H1 (cell line): ENCODE results near the gene EVI5. TPM values are rescaled to one million over a fixed set of nuclear protein-coding genes. Genes with fewer than 3 reads are reported as not detected.

ENCODE experiments used
- CTCF ChIA-PET: fragments of 300-600 bp; sonication (Branson Sonifier 250); formaldehyde crosslinking; loops from one replicate; lab custom pipeline; 2021; ENCODE audit not compliant: partially characterized antibody; lab: Charles Lee
- POLR2A ChIA-PET: fragments of 300-600 bp; sonication (Branson Sonifier 250); formaldehyde crosslinking; loops from one replicate; lab custom pipeline; 2021; ENCODE audit warnings: inconsistent platforms; ENCODE audit not compliant: partially characterized antibody; lab: Charles Lee
- DNase-seq, 2 experiments: peaks; one replicate each; pipeline versions ENCODE4 v3.0.0 to v3.0.0-alpha.2; 2010 to 2022; ENCODE audit warnings: low spot score in 2 of 2, low read depth in 1 of 2, mixed read lengths in 1 of 2
- FAIRE-seq: peaks from 2 replicates; lab custom pipeline; 2011; peaks lifted over from hg19 to GRCh38; lab: Jason Lieb, UNC
- H2AFZ ChIP-seq: 2 replicates; pipeline ENCODE4 v1.8.1; 2012; ENCODE audit warnings: low read length, inconsistent platforms
- H2AK5ac ChIP-seq: 2 replicates; pipeline ENCODE4 v1.6.1; 2013; ENCODE audit warnings: low read depth, low read length
- H2BK120ac ChIP-seq: replicated peaks from 2 replicates; pipeline ENCODE3; 2013; ENCODE audit warnings: low read depth, low read length, inconsistent platforms
- H2BK12ac ChIP-seq: 2 replicates; pipeline ENCODE4 v1.6.1; 2013; ENCODE audit warnings: low read depth, low read length
- H2BK15ac ChIP-seq: 2 replicates; pipeline ENCODE4 v1.6.1; 2013; ENCODE audit warnings: low read length
- H2BK20ac ChIP-seq: 2 replicates; pipeline ENCODE4 v1.6.1; 2013; ENCODE audit warnings: low read length
- H2BK5ac ChIP-seq: 2 replicates; pipeline ENCODE4 v1.6.1; 2013; ENCODE audit warnings: low read depth, low read length
- H3K14ac ChIP-seq: 2 replicates; pipeline ENCODE4 v1.6.1; 2013; ENCODE audit warnings: inconsistent platforms; ENCODE audit not compliant: insufficient read length
- H3K18ac ChIP-seq: 2 replicates; pipeline ENCODE4 v1.6.1; 2013; ENCODE audit warnings: low read length; ENCODE audit errors: extremely low read depth
- H3K23ac ChIP-seq: 2 replicates; pipeline ENCODE4 v1.6.1; 2013; ENCODE audit warnings: inconsistent platforms; ENCODE audit not compliant: insufficient read length
- H3K23me2 ChIP-seq: 2 replicates; pipeline ENCODE4 v1.6.1; 2013; ENCODE audit warnings: low read depth, low read length
- H3K27ac ChIP-seq: 2 replicates; pipeline ENCODE4 v1.6.1; 2011; ENCODE audit warnings: low read depth, low read length, inconsistent platforms
- H3K27me3 ChIP-seq, 4 experiments: replicated peaks in 1 of 4; 1 replicate in 1 of 4; 2 replicates in 3 of 4; pipeline versions ENCODE4 v1.6.1 to v1.8.1; 2011 to 2013; ENCODE audit warnings: low read length in 3 of 4, mild to moderate bottlenecking in 3 of 4, inconsistent platforms in 2 of 4, mixed read lengths in 2 of 4, moderate library complexity in 1 of 4; ENCODE audit not compliant: control insufficient read depth in 3 of 4, insufficient read depth in 3 of 4; ENCODE audit errors: extremely low read depth in 1 of 4
- H3K36me3 ChIP-seq, 4 experiments: 2 replicates each; pipeline versions ENCODE4 v1.6.1 to v1.8.1; 2011 to 2013; ENCODE audit warnings: mild to moderate bottlenecking in 4 of 4, low read length in 3 of 4, moderate library complexity in 2 of 4, control low read depth in 1 of 4, inconsistent platforms in 1 of 4; ENCODE audit not compliant: insufficient read depth in 4 of 4, control insufficient read depth in 2 of 4
- H3K4ac ChIP-seq: replicated peaks from 2 replicates; pipeline ENCODE3; 2013; ENCODE audit warnings: low read length, low read depth, mixed read lengths, inconsistent platforms; ENCODE audit not compliant: insufficient read length
- H3K4me1 ChIP-seq, 4 experiments: replicated peaks in 1 of 4; 1 replicate in 1 of 4; 2 replicates in 3 of 4; pipeline versions ENCODE4 v1.6.1 to v1.8.1; 2011 to 2013; ENCODE audit warnings: low read length in 3 of 4, inconsistent platforms in 2 of 4, mixed read lengths in 1 of 4; ENCODE audit not compliant: insufficient read depth in 4 of 4, control insufficient read depth in 3 of 4
- H3K4me2 ChIP-seq, 2 experiments: 2 replicates each; pipeline versions ENCODE4 v1.6.1 to v1.8.1; 2011 to 2013; ENCODE audit warnings: low read depth in 2 of 2, low read length in 2 of 2, control low read depth in 1 of 2, inconsistent platforms in 1 of 2, mild to moderate bottlenecking in 1 of 2; ENCODE audit not compliant: insufficient read depth in 1 of 2
- H3K4me3 ChIP-seq, 4 experiments: fragments of 200-600, 300-600 bp in 1 of 4; sonication (generic), shearing (Covaris generic), sonication (Bioruptor Twin) in 1 of 4; 2 replicates each; pipeline versions ENCODE4 v1.5.1 to v1.8.1; 2011 to 2016; ENCODE audit warnings: low read length in 4 of 4, low read depth in 3 of 4, control low read depth in 2 of 4, inconsistent platforms in 2 of 4, mild to moderate bottlenecking in 2 of 4, mixed read lengths in 1 of 4, moderate library complexity in 1 of 4; ENCODE audit not compliant: insufficient read depth in 2 of 4; ENCODE audit errors: extremely low read depth in 1 of 4
- H3K56ac ChIP-seq: replicated peaks from 2 replicates; pipeline ENCODE3; 2013; ENCODE audit warnings: low read depth, mild to moderate bottlenecking, mixed read lengths, low read length, inconsistent platforms; ENCODE audit not compliant: insufficient read length
- H3K79me1 ChIP-seq: 2 replicates; pipeline ENCODE4 v1.6.1; 2013; ENCODE audit warnings: low read depth, low read length, control low read depth
- H3K79me2 ChIP-seq, 2 experiments: 2 replicates each; pipeline versions ENCODE4 v1.6.1 to v1.8.1; 2012 to 2013; ENCODE audit warnings: low read length in 2 of 2, mild to moderate bottlenecking in 2 of 2, inconsistent platforms in 1 of 2; ENCODE audit not compliant: insufficient read depth in 2 of 2, control insufficient read depth in 1 of 2
- H3K9ac ChIP-seq, 4 experiments: replicated peaks in 1 of 4; 1 replicate in 1 of 4; 2 replicates in 3 of 4; pipeline versions ENCODE4 v1.6.1 to v1.8.1; 2011 to 2013; ENCODE audit warnings: low read depth in 3 of 4, low read length in 3 of 4, control low read depth in 2 of 4, mild to moderate bottlenecking in 2 of 4, moderate library complexity in 2 of 4, inconsistent platforms in 1 of 4; ENCODE audit errors: extremely low read depth in 1 of 4
- H3K9me3 ChIP-seq, 2 experiments: 2 replicates each; pipeline versions ENCODE4 v1.6.1 to v1.8.1; 2012 to 2013; ENCODE audit warnings: mild to moderate bottlenecking in 2 of 2, moderate library complexity in 2 of 2, control low read depth in 1 of 2, inconsistent platforms in 1 of 2, low read depth in 1 of 2, low read length in 1 of 2, mixed read lengths in 1 of 2; ENCODE audit not compliant: insufficient read depth in 2 of 2
- H4K20me1 ChIP-seq, 2 experiments: replicated peaks in 1 of 2; 2 replicates each; pipeline versions ENCODE3 to v1.8.1; 2011 to 2013; ENCODE audit warnings: inconsistent platforms in 2 of 2, low read length in 2 of 2, mild to moderate bottlenecking in 1 of 2; ENCODE audit not compliant: insufficient read depth in 2 of 2, control insufficient read depth in 1 of 2
- H4K5ac ChIP-seq: 2 replicates; pipeline ENCODE4 v1.6.1; 2013; ENCODE audit warnings: low read length, low read depth, mixed read lengths, inconsistent platforms; ENCODE audit not compliant: insufficient read length
- H4K8ac ChIP-seq: 2 replicates; pipeline ENCODE4 v1.8.0; 2013; ENCODE audit warnings: mild to moderate bottlenecking, moderate library complexity, low read length, inconsistent platforms; ENCODE audit not compliant: insufficient read depth; ENCODE audit errors: extremely low read depth
- H4K91ac ChIP-seq: replicated peaks from 2 replicates; pipeline ENCODE3; 2013; ENCODE audit warnings: low read length, mixed read lengths, inconsistent platforms; ENCODE audit not compliant: insufficient read length
- BRCA1 ChIP-seq: IDR thresholded peaks from 2 replicates; pipeline ENCODE4 v1.6.1; 2012; ENCODE audit warnings: low read depth, low read length, improper control_type of control experiment
- CEBPB ChIP-seq: IDR thresholded peaks from 2 replicates; pipeline ENCODE4 v1.6.1; 2012; ENCODE audit warnings: low read depth, low read length
- CTCF ChIP-seq, 3 experiments: IDR thresholded peaks; 1 replicate in 2 of 3; 2 replicates in 1 of 3; pipeline versions ENCODE4 v1.5.1 to v1.6.1; 2011; ENCODE audit warnings: low read length in 3 of 3, mild to moderate bottlenecking in 3 of 3, inconsistent platforms in 2 of 3, low read depth in 1 of 3, moderate library complexity in 1 of 3; ENCODE audit not compliant: insufficient read depth in 1 of 3; ENCODE audit errors: control extremely low read depth in 1 of 3
- FOSL1 ChIP-seq: IDR thresholded peaks from 2 replicates; pipeline ENCODE4 v1.6.1; 2011; ENCODE audit warnings: mild to moderate bottlenecking, low read depth, low read length, moderate library complexity; ENCODE audit not compliant: insufficient read depth
- GABPA ChIP-seq: IDR thresholded peaks from 2 replicates; pipeline ENCODE4 v1.6.1; 2011; ENCODE audit warnings: mild to moderate bottlenecking, low read length, moderate library complexity, borderline replicate concordance; ENCODE audit not compliant: insufficient read depth
- KDM1A ChIP-seq: fragments of 200-600, 300-600 bp; sonication (generic); IDR thresholded peaks from 2 replicates; pipeline ENCODE4 v1.7.1; 2016; ENCODE audit warnings: mild to moderate bottlenecking, low read length, borderline replicate concordance
- MAFK ChIP-seq: IDR thresholded peaks from 2 replicates; pipeline ENCODE4 v1.6.1; 2012; ENCODE audit warnings: low read depth, mild to moderate bottlenecking, improper control_type of control experiment, low read length
- NANOG ChIP-seq: IDR thresholded peaks from 2 replicates; pipeline ENCODE4 v1.6.1; 2011; ENCODE audit warnings: low read length, low read depth, mild to moderate bottlenecking, inconsistent platforms; ENCODE audit not compliant: insufficient read depth, poor library complexity, severe bottlenecking
- SIN3A ChIP-seq, 2 experiments: IDR thresholded peaks in 1 of 2; conservative IDR thresholded peaks in 1 of 2; 2 replicates each; pipeline ENCODE4 v1.6.1; 2011 to 2012; ENCODE audit warnings: low read length in 2 of 2, improper control_type of control experiment in 1 of 2, low read depth in 1 of 2, mild to moderate bottlenecking in 1 of 2
- SIX5 ChIP-seq: IDR thresholded peaks from 2 replicates; pipeline ENCODE4 v1.6.1; 2011; ENCODE audit warnings: mild to moderate bottlenecking, low read depth, low read length
- SP4 ChIP-seq: IDR thresholded peaks from 2 replicates; pipeline ENCODE4 v1.6.1; 2012; ENCODE audit warnings: low read length, inconsistent platforms
- TEAD4 ChIP-seq: IDR thresholded peaks from 2 replicates; pipeline ENCODE4 v1.6.1; 2012; ENCODE audit warnings: low read depth, low read length, inconsistent platforms, mixed read lengths
- WGBS, 2 experiments: shearing (Covaris generic) in 1 of 2; methylation state at CpG; one replicate each; pipeline versions ENCODE4 v1.1.6 to v1.1.7; 2013 to 2015; ENCODE audit warnings: low lambda C conversion rate in 2 of 2, mixed read lengths in 2 of 2, inconsistent platforms in 1 of 2, low coverage in 1 of 2, missing lambda C conversion rate in 1 of 2; ENCODE audit not compliant: insufficient replicate concordance in 2 of 2, insufficient coverage in 1 of 2, insufficient read length in 1 of 2; ENCODE audit errors: extremely low coverage in 1 of 2, missing lambda C conversion rate in 1 of 2; 5-methylcytosine and 5-hydroxymethylcytosine counted together
- polyA plus RNA-seq, 7 experiments: library from polyadenylated mRNA; depleted of rRNA in 3 of 7; stranded (reverse) in 5 of 7; unstranded in 2 of 7; fragments of >200 nt in 5 of 7; fragments of 200-250 nt in 2 of 7; gene quantifications; 1 replicate in 5 of 7; 2 replicates in 1 of 7; 4 replicates in 1 of 7; pipeline versions ENCODE4 v1.2.1 to v1.2.3, GENCODE V29; 2011 to 2013; ENCODE audit warnings: missing spikeins in 2 of 7, mixed read lengths in 2 of 7
- total RNA-seq: library from RNA; stranded (reverse); fragmentation: NEBNext Ultra II Directional; extraction: Animal tissue kit (Norgen Biotek cat#: 25700); gene quantifications from 2 replicates; pipeline ENCODE4 v1.2.1, GENCODE V29; 2021

Gene EVI5
- total and polyA plus RNA-seq, 2 of the 8 experiments (the other 6 are each of a cell fraction or from before 2014, with no cell fraction given), result 1.7 to 13.7 TPM

- CTCF ChIA-PET, result interaction anchor here (0.6 to 1.0 kb wide), 2 partner anchors 14 to 17 kb away, joined by 3 read pairs; no protein-coding TSS in a partner anchor
- DNase-seq, result no peak
- TF ChIP-seq SP4 (no peak), KDM1A (no peak), CEBPB (no peak), SIN3A (conservative IDR thresholded peaks at IDR 0.05 in 1 of 2, IDR thresholded peaks at IDR 0.05 in 1 of 2; ENCODE audit: low read depth in 1 of 2, low read length in 2 of 2) (no peak), SIX5 (no peak), FOSL1 (no peak), CTCF (IDR thresholded peaks at IDR 0.05; ENCODE audit: control extremely low read depth in 1 of 3, insufficient read depth in 1 of 3, low read depth in 1 of 3, low read length in 3 of 3) (no peak), TEAD4 (no peak), BRCA1 (no peak), NANOG (no peak), MAFK (no peak), GABPA (no peak)
Measured at GRCh38 chr1:92551916-92552315, 233.0 kb downstream of the EVI5 start.

More at GRCh38 chr1:92551916-92552315, 233.0 kb downstream of the EVI5 start:
- Histone ChIP-seq H4K8ac (no peak overlapping the region), H3K4me3 (no peak overlapping the region), H3K4ac (no peak overlapping the region), H2BK20ac (no peak overlapping the region), H3K9me3 (no peaks in the 10 kb centered on the region), H3K27me3 (no peaks in the 10 kb centered on the region), H3K14ac (no peak overlapping the region), H3K4me1 (no peaks in the 10 kb centered on the region), H2BK12ac (no peak overlapping the region), H3K4me2 (no peak overlapping the region), H3K79me1 (no peaks in the 10 kb centered on the region), H3K23ac (no peak overlapping the region), H3K36me3 (no peaks in the 10 kb centered on the region), H3K79me2 (no peaks in the 10 kb centered on the region), H2AK5ac (no peak overlapping the region), H2BK5ac (no peak overlapping the region), H3K23me2 (no peaks in the 10 kb centered on the region), H3K18ac (no peak overlapping the region), H4K5ac (no peak overlapping the region), H3K27ac (no peak overlapping the region), H3K56ac (no peak overlapping the region), H2AFZ (no peak overlapping the region), H2BK15ac (no peak overlapping the region), H3K9ac (no peak overlapping the region), H2BK120ac (no peak overlapping the region), H4K20me1 (no peaks in the 10 kb centered on the region), H4K91ac (no peak overlapping the region)
- no peak for FAIRE-seq
- 83% methylated on average over 1 of the region's 1 CpG; no CpG with 5 or more reads in 1 of the 2 experiments for WGBS, 2 experiments
- POLR2A ChIA-PET, result interaction anchor here (0.5 kb wide), 1 partner anchor 237 kb away, joined by 3 read pairs; no protein-coding TSS in a partner anchor
